A673 (cell line): ENCODE data around the gene SNRPA. TPM values are rescaled to one million over a fixed set of nuclear protein-coding genes. Genes with fewer than 3 reads are reported as not detected.
A peak's percentile ranks its signal among the peaks of the same experiment; 100 is the strongest.

Experiments
- BruUV-seq: library from RNA; stranded (reverse); fragments of 400-500 nt; replicated peaks from 2 replicates; lab custom pipeline; 2021; lab: Mats Ljungman, UMichigan
- CTCF ChIA-PET: fragments of 300-600 bp; sonication (Branson Sonifier 250); formaldehyde crosslinking; loops from one replicate; lab custom pipeline; 2022; ENCODE audit warnings: antibody characterized with exemption; lab: Charles Lee
- POLR2A ChIA-PET: fragments of 300-600 bp; sonication (Branson Sonifier 250); formaldehyde crosslinking; loops from one replicate; lab custom pipeline; 2022; ENCODE audit warnings: antibody characterized with exemption; ENCODE audit not compliant: low non-redundant PET; lab: Charles Lee
- DNase-seq: peaks from one replicate; pipeline ENCODE4 v3.0.0-alpha.2; 2015; ENCODE audit warnings: low spot score
- H3K27ac ChIP-seq: fragments of 200-600 bp; sonication (generic); 2 replicates; pipeline ENCODE4 v1.5.1; 2016; ENCODE audit warnings: mixed run types, low read depth, mild to moderate bottlenecking, mixed read lengths, antibody characterized with exemption, low read length; ENCODE audit not compliant: poor library complexity, severe bottlenecking
- H3K27me3 ChIP-seq: fragments of 200-600 bp; sonication (generic); replicated peaks from 2 replicates; pipeline ENCODE4 v1.6.1; 2017; ENCODE audit warnings: mixed run types, low read depth, mild to moderate bottlenecking, mixed read lengths, antibody characterized with exemption, low read length; ENCODE audit not compliant: insufficient read depth, poor library complexity
- H3K36me3 ChIP-seq: fragments of 200-600 bp; sonication (generic); 2 replicates; pipeline ENCODE4 v1.6.1; 2016; ENCODE audit warnings: mixed run types, mild to moderate bottlenecking, mixed read lengths, antibody characterized with exemption, low read length; ENCODE audit not compliant: insufficient read depth, poor library complexity, severe bottlenecking
- H3K4me1 ChIP-seq: fragments of 200-600 bp; sonication (generic); 2 replicates; pipeline ENCODE4 v1.6.1; 2017; ENCODE audit warnings: mixed run types, mild to moderate bottlenecking, mixed read lengths, antibody characterized with exemption, low read length; ENCODE audit not compliant: insufficient read depth, poor library complexity, severe bottlenecking
- H3K4me3 ChIP-seq: fragments of 200-600 bp; sonication (generic); 2 replicates; pipeline ENCODE4 v1.5.1; 2016; ENCODE audit warnings: low read depth, mixed run types, mild to moderate bottlenecking, mixed read lengths, low read length; ENCODE audit not compliant: poor library complexity, severe bottlenecking
- H3K9me3 ChIP-seq: fragments of 200-600 bp; sonication (generic); 2 replicates; pipeline ENCODE4 v1.6.1; 2016; ENCODE audit warnings: mixed run types, low read depth, mild to moderate bottlenecking, mixed read lengths, antibody characterized with exemption, low read length; ENCODE audit not compliant: poor library complexity, severe bottlenecking
- EZH2 ChIP-seq: fragments of 200-600 bp; sonication (generic); IDR thresholded peaks from 2 replicates; pipeline ENCODE4 v1.6.1; 2017; ENCODE audit warnings: borderline replicate concordance, low read depth, mild to moderate bottlenecking, mixed read lengths, antibody characterized with exemption, low read length; ENCODE audit not compliant: poor library complexity, severe bottlenecking
- intact Hi-C: fragments of 100-400 bp; cut with micrococcal nuclease; formaldehyde crosslinking; loops from one replicate; pipeline ENCODE4 v1.10.0; 2022; ENCODE audit not compliant: unreplicated experiment
- total RNA-seq: library from RNA; stranded (reverse); gene quantifications from 2 replicates; pipeline ENCODE4 v1.2.3, GENCODE V29; 2021
- TF ChIP-seq, protein P1 (sequence below): fragments of 300-800, 200-600 bp; sonication (generic); conservative IDR thresholded peaks from 2 replicates; pipeline ENCODE4 v1.5.1; 2017; ENCODE audit warnings: low read depth, mild to moderate bottlenecking, antibody characterized with exemption, low read length, moderate library complexity, mixed read lengths

Gene SNRPA
- total RNA-seq, 1 experiment from 2014 or later: 167 TPM

DNA sequence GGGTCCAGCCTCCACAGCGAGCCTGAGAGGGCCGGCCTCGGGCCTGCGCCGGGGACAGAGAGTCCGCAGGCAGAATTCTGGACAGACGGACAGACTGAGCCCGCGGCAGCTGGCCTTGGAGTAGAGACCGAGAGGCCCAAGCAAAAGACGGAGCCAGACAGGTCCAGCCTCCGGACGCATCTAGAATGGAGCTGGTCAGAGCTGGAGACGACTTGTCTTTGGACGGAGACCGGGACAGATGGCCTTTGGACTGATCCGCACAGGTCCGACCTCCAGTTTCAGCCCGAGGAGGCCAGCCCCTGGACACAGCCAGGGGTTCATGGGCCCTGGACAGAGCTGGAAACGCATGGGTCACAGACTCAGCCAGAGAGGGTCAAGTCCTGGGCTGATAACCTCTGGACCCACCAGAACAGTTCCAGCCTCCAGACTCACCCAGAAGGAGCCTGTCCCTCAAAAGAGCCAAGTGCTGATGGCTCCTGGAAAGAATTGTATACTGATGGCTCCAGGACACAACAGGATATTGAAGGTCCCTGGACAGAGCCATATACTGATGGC is 33.6 kb upstream of the SNRPA start:
- Histone ChIP-seq H3K27me3 (no peaks in the 10 kb centered on the region), H3K27ac (peak overlapping the region; percentile 80), H3K9me3 (no peaks in the 10 kb centered on the region), H3K36me3 (peaks cover 3% of the 10 kb centered on the region), H3K4me3 (peak overlapping the region; percentile 68), H3K4me1 (peaks cover 39% of the 10 kb centered on the region)
- BruUV-seq: no TSS peak
- intact Hi-C loops: loop anchor here (10.0 kb wide), 1 partner anchor 87 kb away; no protein-coding TSS in a partner anchor
- ChIA-PET POLR2A (no interaction called here), CTCF (no interaction called here)
- no peak for DNase-seq
- TF ChIP-seq, protein P1, sequence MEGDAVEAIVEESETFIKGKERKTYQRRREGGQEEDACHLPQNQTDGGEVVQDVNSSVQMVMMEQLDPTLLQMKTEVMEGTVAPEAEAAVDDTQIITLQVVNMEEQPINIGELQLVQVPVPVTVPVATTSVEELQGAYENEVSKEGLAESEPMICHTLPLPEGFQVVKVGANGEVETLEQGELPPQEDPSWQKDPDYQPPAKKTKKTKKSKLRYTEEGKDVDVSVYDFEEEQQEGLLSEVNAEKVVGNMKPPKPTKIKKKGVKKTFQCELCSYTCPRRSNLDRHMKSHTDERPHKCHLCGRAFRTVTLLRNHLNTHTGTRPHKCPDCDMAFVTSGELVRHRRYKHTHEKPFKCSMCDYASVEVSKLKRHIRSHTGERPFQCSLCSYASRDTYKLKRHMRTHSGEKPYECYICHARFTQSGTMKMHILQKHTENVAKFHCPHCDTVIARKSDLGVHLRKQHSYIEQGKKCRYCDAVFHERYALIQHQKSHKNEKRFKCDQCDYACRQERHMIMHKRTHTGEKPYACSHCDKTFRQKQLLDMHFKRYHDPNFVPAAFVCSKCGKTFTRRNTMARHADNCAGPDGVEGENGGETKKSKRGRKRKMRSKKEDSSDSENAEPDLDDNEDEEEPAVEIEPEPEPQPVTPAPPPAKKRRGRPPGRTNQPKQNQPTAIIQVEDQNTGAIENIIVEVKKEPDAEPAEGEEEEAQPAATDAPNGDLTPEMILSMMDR: no peak
- TF ChIP-seq EZH2: no peak

GRCh38 chr19:40717880-40718773 is 32.9 kb upstream of the SNRPA start:
- ChIA-PET POLR2A (no interaction called here), CTCF (no interaction called here)
- Histone ChIP-seq H3K36me3 (no peaks in the 10 kb centered on the region), H3K27ac (peak overlapping the region; percentile 60), H3K4me1 (peaks cover 39% of the 10 kb centered on the region), H3K9me3 (no peaks in the 10 kb centered on the region), H3K4me3 (peak overlapping the region; percentile 68), H3K27me3 (no peaks in the 10 kb centered on the region)
- peak; percentile 28 for DNase-seq
- BruUV-seq: TSS peak; percentile 25
- intact Hi-C loops: loop anchor here (10.0 kb wide), 1 partner anchor 87 kb away; no protein-coding TSS in a partner anchor
- TF ChIP-seq, protein P1: no peak
- no peak for TF ChIP-seq EZH2

GRCh38 chr19:40718774-40719391 is 32.1 kb upstream of the SNRPA start:
- TF ChIP-seq, protein P1: no peak
- no peak for TF ChIP-seq EZH2
- ChIA-PET CTCF (no interaction called here), POLR2A (no interaction called here)
- Histone ChIP-seq H3K4me1 (peaks cover 38% of the 10 kb centered on the region), H3K36me3 (no peaks in the 10 kb centered on the region), H3K9me3 (no peaks in the 10 kb centered on the region), H3K4me3 (peak overlapping the region; percentile 68), H3K27me3 (no peaks in the 10 kb centered on the region), H3K27ac (peak overlapping the region; percentile 60)
- intact Hi-C loops: loop anchor here (10.0 kb wide), 1 partner anchor 86 kb away; no protein-coding TSS in a partner anchor
- BruUV-seq: no TSS peak
- no peak for DNase-seq
